Measurements from ENCODE around the gene CHRNA5.
"Not testable (repeated sequence)": the region's sequence is repeated elsewhere in the genome, so short reads cannot be mapped to it uniquely, and the experiment has no call there.

CHRNA5 gene

DNA sequence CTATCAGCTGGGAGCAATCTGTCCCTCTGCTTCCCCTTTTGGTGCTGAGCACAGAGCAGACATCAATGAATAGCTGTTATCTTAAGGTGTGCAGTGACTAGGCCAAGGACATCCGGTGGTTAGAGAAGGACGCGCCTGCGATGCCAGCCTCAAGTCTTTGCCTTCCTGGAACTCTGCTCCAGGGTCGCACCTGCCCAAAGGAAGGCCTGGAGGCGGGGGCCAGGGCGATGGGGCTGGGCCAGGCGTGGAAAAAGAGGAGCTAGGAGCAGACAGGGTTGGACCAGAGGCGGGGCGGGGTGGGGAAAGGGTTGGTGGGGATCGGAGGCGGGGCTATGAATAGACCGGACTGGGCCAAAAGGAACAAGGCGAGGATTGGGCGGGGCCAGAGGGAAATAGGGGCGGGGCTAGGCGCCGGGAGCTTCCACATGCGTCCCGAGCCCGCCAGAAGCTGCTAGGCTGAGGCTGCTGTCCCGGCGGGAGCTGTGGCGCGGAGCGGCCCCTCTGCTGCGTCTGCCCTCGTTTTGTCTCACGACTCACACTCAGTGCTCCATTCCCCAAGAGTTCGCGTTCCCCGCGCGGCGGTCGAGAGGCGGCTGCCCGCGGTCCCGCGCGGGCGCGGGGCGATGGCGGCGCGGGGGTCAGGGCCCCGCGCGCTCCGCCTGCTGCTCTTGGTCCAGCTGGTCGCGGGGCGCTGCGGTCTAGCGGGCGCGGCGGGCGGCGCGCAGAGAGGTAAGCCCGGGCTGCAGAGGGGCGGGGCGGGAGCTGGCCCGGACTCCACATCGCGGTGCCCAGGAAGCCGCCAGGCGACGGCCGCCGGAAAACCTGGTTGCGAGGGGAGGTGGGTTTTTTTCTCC, at the start of gene CHRNA5:
CHRNA5 (plus strand) TSS at position 424 of the 854 bp plus-strand sequence; CDS start at position 624, 200 bp downstream.
- DNase-seq (ENCODE audit: low read depth): peak; percentile 44

DNA sequence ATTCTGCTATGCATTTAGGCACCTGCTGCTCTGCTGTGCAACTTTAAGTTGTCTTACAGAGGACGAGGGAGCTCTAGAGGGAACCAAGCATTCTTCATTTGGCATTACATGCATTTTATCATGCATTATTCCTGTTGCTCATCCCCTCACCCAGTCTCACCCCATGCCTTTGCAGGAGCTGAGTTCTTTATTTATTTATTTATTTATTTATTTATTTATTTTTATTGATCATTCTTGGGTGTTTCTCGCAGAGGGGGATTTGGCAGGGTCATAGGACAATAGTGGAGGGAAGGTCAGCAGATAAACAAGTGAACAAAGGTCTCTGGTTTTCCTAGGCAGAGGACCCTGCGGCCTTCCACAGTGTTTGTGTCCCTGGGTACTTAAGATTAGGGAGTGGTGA, 45.3 kb upstream of the CHRNA5 start:
- not testable (repeated sequence) for DNase-seq (ENCODE audit: low read depth)

GRCh38 chr15:78524230-78524629, 41.1 kb upstream of the CHRNA5 start:
- DNase-seq (ENCODE audit: low read depth): no peak

- DNase-seq (ENCODE audit: low read depth): no peak
Measured at GRCh38 chr15:78527325-78527724, 38.0 kb upstream of the CHRNA5 start.

GRCh38 chr15:78533331-78533730, 32.0 kb upstream of the CHRNA5 start:
- DNase-seq (ENCODE audit: low read depth): no peak

DNA sequence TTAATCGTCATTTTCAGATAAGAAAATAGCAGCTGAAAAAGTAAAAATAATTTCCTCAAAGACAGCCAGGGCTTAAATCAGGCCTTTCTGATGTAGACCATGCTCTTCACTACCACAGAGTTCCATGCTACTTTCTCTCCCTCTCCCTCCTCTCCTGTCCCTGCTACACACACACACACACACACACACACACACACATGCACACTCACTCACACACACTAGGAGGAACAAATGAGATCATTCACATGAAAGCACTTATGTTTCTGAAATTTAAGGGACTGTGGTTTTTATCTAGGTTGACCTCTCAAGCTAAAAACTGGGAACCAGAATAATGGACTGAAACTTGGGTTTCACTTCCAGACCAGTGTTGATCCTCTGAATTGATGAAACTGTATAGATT, 29.2 kb upstream of the CHRNA5 start:
- DNase-seq (ENCODE audit: low read depth): no peak

- DNase-seq (ENCODE audit: low read depth): no peak
Measured at GRCh38 chr15:78537266-78537905, 27.9 kb upstream of the CHRNA5 start.

- DNase-seq (ENCODE audit: low read depth): no peak
Measured at GRCh38 chr15:78538358-78538757, 27.0 kb upstream of the CHRNA5 start.

GRCh38 chr15:78539464-78540140, 25.7 kb upstream of the CHRNA5 start:
- not testable (repeated sequence) for DNase-seq (ENCODE audit: low read depth)

DNA sequence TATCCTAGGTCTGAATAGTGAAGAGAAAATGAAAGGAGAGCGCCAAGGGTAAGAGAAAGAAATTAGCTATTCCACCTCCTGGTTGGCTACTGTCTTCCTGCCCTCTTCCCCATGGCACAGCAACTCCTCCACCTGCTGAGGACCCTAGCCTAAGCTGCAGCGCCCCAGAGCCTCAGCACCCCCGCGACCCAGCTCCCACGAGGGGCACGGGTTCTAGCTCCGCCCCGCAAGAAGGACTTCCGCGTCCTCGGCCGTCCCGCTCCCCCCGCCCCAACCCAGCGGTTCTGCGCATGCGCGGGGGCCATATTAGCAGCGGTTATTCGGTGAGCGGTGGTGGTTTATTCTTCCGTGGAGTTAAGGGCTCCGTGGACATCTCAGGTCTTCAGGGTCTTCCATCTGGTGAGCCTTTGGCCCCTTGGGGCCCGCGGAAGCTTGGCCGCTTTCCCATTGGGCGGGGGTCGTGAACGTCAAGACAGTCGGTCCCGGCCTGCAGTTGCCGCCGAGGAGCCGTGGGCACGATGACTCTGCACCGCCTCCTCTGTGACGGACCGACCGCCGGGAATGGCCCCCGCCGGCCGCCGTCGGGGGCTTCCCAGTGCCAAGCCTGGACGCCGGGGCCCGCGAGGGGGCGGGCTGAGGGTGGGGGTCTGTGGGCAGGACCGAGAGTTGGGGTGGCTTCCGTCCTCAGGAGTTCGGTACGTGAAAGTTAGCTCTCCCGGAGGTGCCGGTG, 25.0 kb upstream of the CHRNA5 start, which contains the start of gene PSMA4:
PSMA4 (plus strand) TSS at position 304 of the 730 bp plus-strand sequence. CDS start 1,484 bp downstream, outside the sequence.
- DNase-seq (ENCODE audit: low read depth): peak; percentile 93

- no peak for DNase-seq (ENCODE audit: low read depth)
Measured at GRCh38 chr15:78540871-78541743, 24.2 kb upstream of the CHRNA5 start.

DNA sequence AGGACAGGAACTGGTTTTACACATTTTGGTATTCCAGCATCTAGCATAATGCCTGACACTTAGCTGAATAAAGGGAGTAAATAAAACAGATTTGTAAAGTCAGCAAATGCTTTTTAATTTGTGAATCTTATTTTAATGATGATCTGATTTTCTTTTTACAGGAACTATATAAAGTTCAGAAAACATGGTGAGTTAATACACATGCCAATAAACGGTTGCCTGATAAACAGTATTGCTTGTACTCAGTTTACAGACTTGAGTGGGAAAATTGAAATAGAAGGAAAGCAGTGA, 23.6 kb upstream of the CHRNA5 start:
- no peak for DNase-seq (ENCODE audit: low read depth)

DNA sequence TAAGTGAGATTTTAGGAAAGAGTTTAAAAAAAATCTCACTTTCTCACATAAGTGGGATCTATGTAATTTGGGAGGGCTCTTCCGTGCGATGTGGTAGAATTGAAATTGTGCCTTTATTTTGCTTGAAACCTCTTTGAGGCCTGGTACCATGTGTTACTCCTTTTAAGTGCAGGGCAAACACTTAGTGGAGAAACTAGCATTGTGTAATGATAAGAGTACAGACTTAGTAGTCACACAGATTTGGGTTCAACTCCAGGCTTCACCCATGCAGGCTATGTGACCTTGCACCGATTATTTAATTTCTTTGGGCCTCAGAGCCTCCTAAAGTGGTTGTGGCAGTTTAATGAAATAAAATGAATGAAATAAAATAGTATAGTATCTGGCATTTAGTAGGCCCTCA, 22.7 kb upstream of the CHRNA5 start:
- DNase-seq (ENCODE audit: low read depth): no peak

DNA sequence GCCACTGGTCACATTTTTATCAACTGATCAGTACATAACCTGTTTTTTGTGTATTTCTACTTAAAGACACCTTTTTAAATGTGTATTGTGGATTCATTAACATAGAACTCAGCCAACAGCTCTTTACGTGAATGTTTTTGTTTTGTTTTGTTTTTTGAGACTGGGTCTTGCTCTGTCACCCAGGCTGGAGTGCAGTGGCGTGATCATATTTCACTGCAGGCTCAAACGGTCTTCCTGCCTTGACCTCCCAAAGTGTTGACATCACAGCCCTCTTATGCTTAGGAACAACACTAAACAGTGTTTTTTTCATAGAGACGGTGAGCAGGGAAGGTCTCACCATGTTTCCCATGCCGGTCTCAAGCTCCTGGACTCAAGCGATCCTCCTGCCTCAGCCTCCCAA, 15.1 kb upstream of the CHRNA5 start:
- DNase-seq (ENCODE audit: low read depth): no peak

DNA sequence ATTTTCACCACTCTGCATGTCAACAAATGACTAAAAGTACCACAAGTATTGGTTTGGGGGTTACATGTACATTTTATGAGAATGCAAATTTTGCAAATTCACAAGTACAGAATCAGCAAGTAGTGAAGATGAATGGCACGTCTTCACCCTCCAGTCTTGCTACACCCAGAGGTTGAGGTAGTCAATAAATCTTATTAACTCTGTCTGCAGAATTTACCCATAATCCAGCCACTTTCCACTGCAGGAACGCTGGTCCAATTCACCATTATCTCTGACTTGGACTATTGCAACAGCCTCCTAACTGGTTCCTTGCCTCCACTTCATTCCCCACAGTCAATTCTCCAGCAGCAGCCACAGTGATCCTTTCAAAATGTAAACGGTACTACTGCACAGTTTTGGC, 14.5 kb upstream of the CHRNA5 start:
- DNase-seq (ENCODE audit: low read depth): no peak

- DNase-seq (ENCODE audit: low read depth): no peak
Measured at GRCh38 chr15:78551902-78552301, 13.4 kb upstream of the CHRNA5 start.

GRCh38 chr15:78552597-78552996, 12.7 kb upstream of the CHRNA5 start:
- no peak for DNase-seq (ENCODE audit: low read depth)

DNA sequence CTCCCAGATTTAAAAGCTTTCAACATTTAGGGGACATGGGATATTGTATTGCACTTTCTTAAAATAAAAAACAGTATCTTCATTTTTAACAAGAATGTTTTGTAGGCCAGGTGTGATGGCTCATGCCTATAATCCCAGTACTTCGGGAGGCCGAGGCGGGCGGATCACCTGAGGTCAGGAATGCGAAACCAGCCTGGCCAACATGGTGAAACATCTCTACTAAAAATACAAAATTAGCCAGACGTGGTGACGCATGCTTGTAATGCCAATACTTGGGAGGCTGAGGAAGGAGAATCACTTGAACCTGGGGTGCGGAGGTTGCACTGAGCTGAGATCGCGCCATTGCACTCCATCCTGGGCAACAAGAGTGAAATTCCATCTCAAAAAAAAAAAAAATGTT, 5.1 kb upstream of the CHRNA5 start:
- not testable (repeated sequence) for DNase-seq (ENCODE audit: low read depth)

DNA sequence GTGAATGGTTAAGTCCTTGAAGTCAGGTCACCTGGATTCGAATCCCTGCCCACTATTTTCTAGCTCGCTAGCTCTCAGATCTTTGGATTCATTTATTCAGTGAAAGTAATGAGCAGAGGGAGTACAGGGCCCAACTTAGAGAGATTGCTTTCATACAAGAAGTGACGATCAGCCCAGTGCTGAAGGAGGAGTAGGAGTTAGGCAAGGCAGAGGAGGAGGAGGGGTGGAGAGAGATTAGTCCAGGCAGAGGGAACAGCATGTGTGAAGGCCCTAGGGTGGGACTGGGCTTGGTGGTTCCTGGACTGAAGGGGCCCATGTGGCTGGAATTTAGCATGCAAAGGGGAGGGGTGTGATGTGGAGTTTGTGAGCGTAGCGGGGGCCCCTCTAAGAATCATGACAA, 3.8 kb upstream of the CHRNA5 start:
- DNase-seq (ENCODE audit: low read depth): no peak

GRCh38 chr15:78563092-78563491, 2.2 kb upstream of the CHRNA5 start:
- DNase-seq (ENCODE audit: low read depth): no peak

DNA sequence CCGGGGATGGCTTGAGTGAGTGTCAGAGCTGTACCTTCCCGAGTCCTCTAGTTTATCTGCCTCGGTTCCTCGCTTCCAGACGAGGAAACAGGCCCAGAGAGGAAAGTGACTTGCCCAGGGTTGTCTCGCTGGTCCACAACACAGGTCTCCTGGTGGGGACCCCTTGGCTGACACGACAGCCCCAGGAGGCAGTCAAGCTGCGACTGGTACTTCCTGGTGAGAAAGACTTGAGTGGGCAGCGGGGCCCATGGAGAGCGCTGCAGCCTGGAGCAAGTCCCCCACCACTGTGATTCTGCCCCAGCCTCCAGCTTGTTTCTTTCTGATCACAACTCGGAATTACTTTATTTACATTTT, 600 bp upstream of the CHRNA5 start:
- DNase-seq (ENCODE audit: low read depth): no peak
